Thoracic aorta (tissue), 2 donors: ENCODE data around the gene BCR. TPM values are rescaled to one million over a fixed set of nuclear protein-coding genes. Genes with fewer than 3 reads are reported as not detected.
A peak's percentile ranks its signal among the peaks of the same experiment; 100 is the strongest.

ENCODE experiments used
- ATAC-seq: fragments of 150-250 bp; one replicate; pipeline ENCODE4 v1.8.0; 2017; ENCODE audit warnings: low read depth; ENCODE audit not compliant: insufficient number of reproducible peaks, low FRiP score
- DNase-seq: peaks from one replicate; pipeline ENCODE4 v3.0.0-alpha.2; 2020; ENCODE audit warnings: low spot score
- H3K27ac ChIP-seq, 2 donors: fragments of 200-600 bp; sonication (generic); 1 replicate in 1 of 2; 2 replicates in 1 of 2; pipeline ENCODE4 v1.5.1; 2016; ENCODE audit warnings: mild to moderate bottlenecking in 2 of 2, moderate library complexity in 2 of 2
- H3K27me3 ChIP-seq: fragments of 200-600 bp; sonication (generic); replicated peaks from 2 replicates; pipeline ENCODE4 v1.6.0; 2016; ENCODE audit warnings: mild to moderate bottlenecking; ENCODE audit not compliant: insufficient read depth
- H3K36me3 ChIP-seq: fragments of 200-600 bp; sonication (generic); one replicate; pipeline ENCODE4 v1.5.1; 2016
- H3K4me1 ChIP-seq, 2 donors: fragments of 200-600 bp; sonication (generic); 1 replicate in 1 of 2; 2 replicates in 1 of 2; pipeline versions ENCODE4 v1.5.1 to v1.6.0; 2016; ENCODE audit warnings: low read depth in 2 of 2, mild to moderate bottlenecking in 1 of 2; ENCODE audit not compliant: control insufficient read depth in 1 of 2
- H3K4me3 ChIP-seq: fragments of 200-600 bp; sonication (generic); 2 replicates; pipeline ENCODE4 v1.5.1; 2016; ENCODE audit warnings: mild to moderate bottlenecking
- H3K9me3 ChIP-seq: fragments of 200-600 bp; sonication (generic); 2 replicates; pipeline ENCODE4 v1.5.1; 2016
- CTCF ChIP-seq: fragments of 200-600 bp; sonication (generic); IDR thresholded peaks from one replicate; pipeline ENCODE4 v1.5.1; 2019; ENCODE audit warnings: antibody characterized with exemption
- total RNA-seq, 2 donors: library from RNA; depleted of rRNA; stranded (reverse); fragments of >200 nt; gene quantifications; one replicate each; pipeline versions ENCODE4 v1.1.0 to v1.2.3, GENCODE V29; 2016

BCR gene
- total RNA-seq, 2 donors from 2014 or later: 73.2 to 232 TPM

GRCh38 chr22:23262518-23263332 lies 82.4 kb downstream of the BCR start:
- no peak for TF ChIP-seq CTCF
- H3K36me3 ChIP-seq: peaks cover 22% of the 10 kb centered on the region
- no peaks in the 10 kb centered on the region for H3K27me3 ChIP-seq
- H3K27ac ChIP-seq: peak overlapping the region in 1 of 2 donors; percentile 47
- no peaks in the 10 kb centered on the region for H3K9me3 ChIP-seq
- DNase-seq: no peak
- no peak for ATAC-seq
- H3K4me1 ChIP-seq: peaks cover 11 to 42% of the 10 kb centered on the region in 2 donors
- no peak overlapping the region for H3K4me3 ChIP-seq

GRCh38 chr22:23263651-23264555 lies 83.6 kb downstream of the BCR start:
- Histone ChIP-seq H3K4me3 (no peak overlapping the region), H3K36me3 (peaks cover 29% of the 10 kb centered on the region), H3K9me3 (no peaks in the 10 kb centered on the region), H3K4me1 (peaks cover 0 to 30% of the 10 kb centered on the region in 2 donors), H3K27ac (peak overlapping the region; percentile 75 to 77), H3K27me3 (no peaks in the 10 kb centered on the region)
- TF ChIP-seq CTCF: no peak
- ATAC-seq: no peak
- DNase-seq: no peak

GRCh38 chr22:23264610-23265367 lies 84.5 kb downstream of the BCR start:
- H3K4me1 ChIP-seq: peaks cover 0 to 22% of the 10 kb centered on the region in 2 donors
- no peak overlapping the region for H3K4me3 ChIP-seq
- no peak for TF ChIP-seq CTCF
- peak; percentile 20 for ATAC-seq
- no peaks in the 10 kb centered on the region for H3K9me3 ChIP-seq
- peak overlapping the region; percentile 75 to 77 for H3K27ac ChIP-seq
- no peaks in the 10 kb centered on the region for H3K27me3 ChIP-seq
- peaks cover 38% of the 10 kb centered on the region for H3K36me3 ChIP-seq
- no peak for DNase-seq

GRCh38 chr22:23265368-23265700 lies 85.0 kb downstream of the BCR start:
- DNase-seq (no peak), ATAC-seq (no peak)
- no peak for TF ChIP-seq CTCF
- H3K36me3 ChIP-seq: peaks cover 42% of the 10 kb centered on the region
- no peak overlapping the region for H3K4me3 ChIP-seq
- H3K27me3 ChIP-seq: no peaks in the 10 kb centered on the region
- H3K27ac ChIP-seq: peak overlapping the region; percentile 75 to 77
- H3K4me1 ChIP-seq: peaks cover 0 to 21% of the 10 kb centered on the region in 2 donors
- no peaks in the 10 kb centered on the region for H3K9me3 ChIP-seq
